Kidney (tissue), 14 donors: ENCODE measurements around the gene RASA3. TPM values are rescaled to one million over a fixed set of nuclear protein-coding genes. Genes with fewer than 3 reads are reported as not detected.
"Not testable (repeated sequence)": the region's sequence is repeated elsewhere in the genome, so short reads cannot be mapped to it uniquely, and the experiment has no call there.

Source experiments
- DNase-seq, 5 donors: peaks; one replicate each; pipeline ENCODE4 v3.0.0-alpha.2; 2013 to 2020
- FAIRE-seq: peaks from 2 replicates; lab custom pipeline; 2012; peaks lifted over from hg19 to GRCh38; lab: Jason Lieb, UNC
- H3K27ac ChIP-seq, 2 donors: one replicate each; pipeline ENCODE4 v1.7.0; 2013; ENCODE audit warnings: low read depth in 2 of 2, low read length in 2 of 2, inconsistent platforms in 1 of 2
- H3K27me3 ChIP-seq: one replicate; pipeline ENCODE4 v1.7.1; 2013; ENCODE audit warnings: low read length, inconsistent platforms; ENCODE audit not compliant: control insufficient read depth, insufficient read depth
- H3K36me3 ChIP-seq, 3 donors: one replicate each; pipeline versions ENCODE4 v1.7.0 to v1.7.1; 2013; ENCODE audit warnings: low read length in 3 of 3, control low read depth in 1 of 3, inconsistent platforms in 1 of 3; ENCODE audit not compliant: insufficient read depth in 3 of 3, control insufficient read depth in 2 of 3
- H3K4me1 ChIP-seq, 3 donors: one replicate each; pipeline versions ENCODE4 v1.7.0 to v1.7.1; 2013; ENCODE audit warnings: low read length in 3 of 3, inconsistent platforms in 1 of 3, low read depth in 1 of 3; ENCODE audit not compliant: control insufficient read depth in 2 of 3, insufficient read depth in 2 of 3
- H3K4me3 ChIP-seq, 3 donors: one replicate each; pipeline versions ENCODE4 v1.7.0 to v1.8.1; 2013; ENCODE audit warnings: low read length in 3 of 3, control low read depth in 1 of 3, inconsistent platforms in 1 of 3
- H3K9ac ChIP-seq, 3 donors: one replicate each; pipeline versions ENCODE4 v1.7.0 to v1.7.1; 2013; ENCODE audit warnings: low read length in 3 of 3, control low read depth in 1 of 3, inconsistent platforms in 1 of 3
- H3K9me3 ChIP-seq, 3 donors: one replicate each; pipeline versions ENCODE4 v1.7.0 to v1.7.1; 2013; ENCODE audit warnings: low read length in 3 of 3, control low read depth in 1 of 3, inconsistent platforms in 1 of 3; ENCODE audit not compliant: control insufficient read depth in 2 of 3, insufficient read depth in 1 of 3
- CTCF ChIP-seq: IDR thresholded peaks from 3 replicates; pipeline ENCODE4 v1.5.1; 2012; ENCODE audit warnings: mild to moderate bottlenecking, moderate library complexity, borderline replicate concordance; ENCODE audit not compliant: insufficient read depth; ENCODE audit errors: extremely low read depth
- intact Hi-C: fragments of 100-400 bp; cut with DNase I; formaldehyde crosslinking; loops from one replicate; pipeline ENCODE4 v1.11.1; 2022
- polyA plus RNA-seq: library from polyadenylated mRNA; stranded (reverse); fragments of 350-450 nt; fragmentation: Illumina TruSeq; extraction: RNeasy Lipid Tissue Mini Kit (QIAGEN cat#74804); gene quantifications from one replicate; pipeline ENCODE4 v1.2.3, GENCODE V29; 2014; ENCODE audit warnings: low read depth, low replicate concordance; ENCODE audit not compliant: insufficient read depth
- total RNA-seq: library from RNA; stranded (reverse); fragmentation: NEBNext Ultra II Directional; extraction: Animal tissue kit (Norgen Biotek cat#: 25700); gene quantifications from one replicate; pipeline ENCODE4 v1.2.1, GENCODE V29; 2021
- donor health status: control.
- donor health status: control.
- donor health status: control.
- donor health status: control.
- donor health status: control.
- donor health status: DM: yes; HTN: yes; CAD: no.
- donor health status: Normal renal cell carcinoma (clear cell type).

Gene RASA3
- total and polyA plus RNA-seq, 2 donors from 2014 or later = 4.2 to 28.8 TPM

- no peak overlapping the region for H3K4me3 ChIP-seq
- H3K36me3 ChIP-seq = no peaks in the 10 kb centered on the region
- H3K27ac ChIP-seq = no peak overlapping the region
- DNase-seq (peak in 1 of 5 donors; percentile 54), FAIRE-seq (no peak)
- H3K27me3 ChIP-seq = no peaks in the 10 kb centered on the region
- intact Hi-C loops = no loop called here
- no peak for TF ChIP-seq CTCF
- H3K9ac ChIP-seq = no peak overlapping the region
- no peaks in the 10 kb centered on the region for H3K9me3 ChIP-seq
- no peaks in the 10 kb centered on the region for H3K4me1 ChIP-seq
Measured at GRCh38 chr13:114149774-114150740, 17.6 kb upstream of the RASA3 start.

- H3K9me3 ChIP-seq, H3K4me1 ChIP-seq, intact Hi-C loops, FAIRE-seq, H3K27me3 ChIP-seq, H3K9ac ChIP-seq, H3K27ac ChIP-seq, H3K36me3 ChIP-seq, H3K4me3 ChIP-seq: not testable (repeated sequence)
- DNase-seq = peak in 1 of 5 donors; percentile 38
Measured at GRCh38 chr13:114148886-114149285, 16.5 kb upstream of the RASA3 start.

- intact Hi-C loops = no loop called here
- no peak overlapping the region for H3K27ac ChIP-seq
- no peak for FAIRE-seq
Measured at GRCh38 chr13:114148521-114148855, 16.1 kb upstream of the RASA3 start.

More at GRCh38 chr13:114148521-114148855, 16.1 kb upstream of the RASA3 start:
- no peaks in the 10 kb centered on the region for H3K36me3 ChIP-seq
- no peak for TF ChIP-seq CTCF
- H3K4me1 ChIP-seq = no peaks in the 10 kb centered on the region
- H3K9me3 ChIP-seq = no peaks in the 10 kb centered on the region
- peak in 1 of 5 donors; percentile 70 for DNase-seq
- H3K27me3 ChIP-seq = no peaks in the 10 kb centered on the region
- H3K4me3 ChIP-seq = no peak overlapping the region
- no peak overlapping the region for H3K9ac ChIP-seq
